Activated B cell treated with CpG ODN at 0.5 μM for 24 hours (primary cell): ENCODE data around the gene MOB2. TPM values are rescaled to one million over a fixed set of nuclear protein-coding genes. Genes with fewer than 3 reads are reported as not detected.

Experiments used
- ATAC-seq: fragments of 200-7000 bp; cut with Tn5 transposase; one replicate; pipeline ENCODE4 v1.10.0; 2021; ENCODE audit warnings: low read depth, mild to moderate bottlenecking, moderate library complexity
- CTCF ChIA-PET: fragments of 350-600 bp; sonication (Branson Sonifier 250); formaldehyde crosslinking; loops from one replicate; lab custom pipeline; 2021; ENCODE audit warnings: antibody characterized with exemption; lab: Charles Lee
- POLR2A ChIA-PET: fragments of 350-600 bp; sonication (Branson Sonifier 250); formaldehyde crosslinking; loops from one replicate; lab custom pipeline; 2021; ENCODE audit warnings: antibody characterized with exemption; lab: Charles Lee
- DNase-seq: peaks from one replicate; pipeline ENCODE4 v3.0.0; 2022
- H3K27ac Mint-ChIP-seq: one replicate; pipeline ENCODE4 v1.8.0; 2020; ENCODE audit warnings: mixed read lengths
- H3K27me3 Mint-ChIP-seq: one replicate; pipeline ENCODE4 v1.8.0; 2021; ENCODE audit warnings: mixed read lengths
- H3K36me3 Mint-ChIP-seq: one replicate; pipeline ENCODE4 v1.8.0; 2021; ENCODE audit warnings: low read depth, mixed read lengths
- H3K4me1 Mint-ChIP-seq: one replicate; pipeline ENCODE4 v1.8.0; 2021; ENCODE audit warnings: mixed read lengths
- H3K4me3 Mint-ChIP-seq: one replicate; pipeline ENCODE4 v1.8.0; 2020; ENCODE audit warnings: mild to moderate bottlenecking, mixed read lengths
- H3K9me3 Mint-ChIP-seq: one replicate; pipeline ENCODE4 v1.8.0; 2020; ENCODE audit warnings: mixed read lengths
- CTCF ChIP-seq: fragments of 200-600 bp; IDR thresholded peaks from one replicate; pipeline ENCODE4 v1.8.0; 2022; ENCODE audit warnings: antibody characterized with exemption, mild to moderate bottlenecking
- intact Hi-C: fragments of 100-400 bp; cut with micrococcal nuclease; formaldehyde crosslinking; loops from one replicate; pipeline ENCODE4 v1.15.1; 2024
- total RNA-seq: library from RNA; stranded (reverse); gene quantifications from 2 replicates; pipeline ENCODE4 v1.2.3, GENCODE V29; 2022

MOB2 gene
- total RNA-seq, 1 donor from 2014 or later: 29.5 TPM

- Mint-ChIP-seq H3K4me3 (no peak overlapping the region), H3K9me3 (no peaks in the 10 kb centered on the region), H3K4me1 (no peaks in the 10 kb centered on the region), H3K27me3 (no peaks in the 10 kb centered on the region), H3K36me3 (peaks cover 78% of the 10 kb centered on the region), H3K27ac (no peak overlapping the region)
- ATAC-seq (no peak), DNase-seq (no peak)
- no peak for TF ChIP-seq CTCF
- intact Hi-C loops: no loop called here
- POLR2A ChIA-PET: no interaction called here
- CTCF ChIA-PET: no interaction called here
Observed at GRCh38 chr11:1473786-1474185, 12.8 kb downstream of the MOB2 start.

- Mint-ChIP-seq H3K27me3 (no peaks in the 10 kb centered on the region), H3K36me3 (peaks cover 75% of the 10 kb centered on the region), H3K4me3 (no peak overlapping the region), H3K4me1 (no peaks in the 10 kb centered on the region), H3K9me3 (no peaks in the 10 kb centered on the region), H3K27ac (no peak overlapping the region)
- ChIA-PET POLR2A (no interaction called here), CTCF (no interaction called here)
- ATAC-seq (no peak), DNase-seq (no peak)
- intact Hi-C loops: no loop called here
- no peak for TF ChIP-seq CTCF
Observed at GRCh38 chr11:1473011-1473628, 13.5 kb downstream of the MOB2 start.

- H3K9me3 Mint-ChIP-seq: no peaks in the 10 kb centered on the region
- H3K4me1 Mint-ChIP-seq: no peaks in the 10 kb centered on the region
- CTCF ChIA-PET: no interaction called here
- POLR2A ChIA-PET: no interaction called here
- peaks cover 71% of the 10 kb centered on the region for H3K36me3 Mint-ChIP-seq
- TF ChIP-seq CTCF: no peak
- DNase-seq (no peak), ATAC-seq (no peak)
- H3K4me3 Mint-ChIP-seq: no peak overlapping the region
- no peaks in the 10 kb centered on the region for H3K27me3 Mint-ChIP-seq
- intact Hi-C loops: no loop called here
- no peak overlapping the region for H3K27ac Mint-ChIP-seq
Observed at GRCh38 chr11:1472180-1473005, 14.2 kb downstream of the MOB2 start.

GRCh38 chr11:1471736-1472135, 14.8 kb downstream of the MOB2 start:
- intact Hi-C loops: no loop called here
- ChIA-PET CTCF (no interaction called here), POLR2A (no interaction called here)
- Mint-ChIP-seq H3K36me3 (peaks cover 71% of the 10 kb centered on the region), H3K27me3 (no peaks in the 10 kb centered on the region), H3K4me1 (no peaks in the 10 kb centered on the region), H3K4me3 (no peak overlapping the region), H3K9me3 (no peaks in the 10 kb centered on the region), H3K27ac (no peak overlapping the region)
- TF ChIP-seq CTCF: no peak
- DNase-seq: no peak
- no peak for ATAC-seq
